ENCODE data around the gene KRTAP12-1. TPM values are rescaled to one million over a fixed set of nuclear protein-coding genes. Genes with fewer than 3 reads are reported as not detected.
"Not testable (repeated sequence)": the region's sequence is repeated elsewhere in the genome, so short reads cannot be mapped to it uniquely, and the experiment has no call there.

Gene KRTAP12-1
- total RNA-seq, 1 experiment from 2014 or later: not detected

DNA sequence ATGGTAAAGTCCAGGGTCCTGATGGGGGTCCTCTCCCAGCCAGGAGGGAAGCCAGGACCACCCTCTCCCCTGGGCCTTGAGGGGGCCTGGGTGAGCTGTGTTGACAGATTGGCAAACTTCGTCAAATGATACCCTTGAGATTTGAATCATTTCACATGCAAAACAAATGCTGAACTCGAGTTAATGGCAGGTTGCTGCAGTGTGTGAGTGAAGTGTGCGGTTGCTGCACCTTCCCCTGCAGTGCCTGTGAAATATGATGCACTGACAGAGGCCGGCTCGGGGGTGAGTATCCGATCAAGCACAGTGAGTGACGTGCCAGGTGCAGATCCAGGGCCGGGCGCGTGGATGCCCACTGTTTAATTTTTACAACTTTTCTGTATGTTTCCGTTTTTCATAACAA, 5.7 kb upstream of the KRTAP12-1 start:
- no peaks in the 10 kb centered on the region; the same call in 1 of the 2 replicates for H4K20me1 ChIP-seq (ENCODE audit: insufficient read depth, low read depth, low read length)
- peak; percentile 70 for DNase-seq

DNA sequence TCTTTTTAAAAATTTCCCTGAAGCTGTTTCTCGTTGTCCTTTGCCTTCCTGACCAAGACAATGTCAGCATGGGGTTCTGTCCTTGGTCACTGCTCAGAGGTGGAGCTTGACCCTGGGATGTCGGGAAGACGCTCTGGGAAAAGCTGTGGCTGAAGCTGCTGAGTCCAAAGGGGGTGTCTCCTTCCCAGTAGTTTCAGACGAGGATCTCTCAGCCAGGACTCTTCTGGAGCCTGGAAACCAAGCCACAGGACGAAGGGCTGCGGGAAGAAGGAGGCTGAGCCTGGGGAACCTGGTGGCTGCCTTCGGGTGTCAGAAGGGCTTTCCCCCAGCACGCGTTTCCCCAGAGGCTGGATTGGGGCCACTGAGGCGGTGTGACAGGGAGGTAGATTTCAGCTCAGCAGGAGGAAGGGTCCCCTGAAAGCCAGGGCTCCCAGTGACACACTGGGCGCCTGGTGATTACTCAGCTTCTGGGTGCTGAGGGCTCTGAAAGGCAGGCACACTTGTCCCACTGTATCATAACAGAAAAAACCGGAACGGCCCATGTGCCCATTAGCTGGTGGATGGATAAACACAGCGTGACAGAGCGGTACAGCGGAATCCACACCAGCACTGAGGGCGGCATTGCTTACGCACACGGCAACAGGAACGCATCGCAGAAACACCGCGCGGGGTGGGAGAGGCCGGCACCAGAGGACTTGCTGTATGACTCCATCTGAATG, 5.0 kb upstream of the KRTAP12-1 start:
- Histone ChIP-seq H3K27ac (ENCODE audit: low read length) (no peak overlapping the region), H3K79me2 (ENCODE audit: low read length) (no peaks in the 10 kb centered on the region), H3K4me2 (ENCODE audit: low read depth, low read length, poor library complexity, severe bottlenecking) (no peak overlapping the region), H3K36me3 (ENCODE audit: insufficient read depth, low read length) (no peaks in the 10 kb centered on the region), H3K4me3 (ENCODE audit: low read length) (no peak overlapping the region), H2AFZ (ENCODE audit: low read length) (no peak overlapping the region), H3K9me3 (ENCODE audit: low read length) (no peaks in the 10 kb centered on the region), H3K4me1 (ENCODE audit: low read length) (peaks cover 13% of the 10 kb centered on the region), H4K20me1 (ENCODE audit: insufficient read depth, low read depth, low read length) (no peaks in the 10 kb centered on the region; the same call in 1 of the 2 replicates), H3K9ac (ENCODE audit: low read length) (no peak overlapping the region), H3K9me2 (replicated peaks; ENCODE audit: insufficient read depth, low read length) (no peaks in the 10 kb centered on the region), H3K27me3 (ENCODE audit: low read length) (no peaks in the 10 kb centered on the region)
- DNase-seq: no peak

More for the DNA sequence above, 5.7 kb upstream of the KRTAP12-1 start:
- H3K27me3 ChIP-seq (ENCODE audit: low read length): no peaks in the 10 kb centered on the region
- no peaks in the 10 kb centered on the region for H3K9me2 ChIP-seq (replicated peaks; ENCODE audit: insufficient read depth, low read length)
- H3K36me3 ChIP-seq (ENCODE audit: insufficient read depth, low read length): no peaks in the 10 kb centered on the region
- peaks cover 13% of the 10 kb centered on the region for H3K4me1 ChIP-seq (ENCODE audit: low read length)
- no peak overlapping the region for H3K4me3 ChIP-seq (ENCODE audit: low read length)
- no peaks in the 10 kb centered on the region for H3K79me2 ChIP-seq (ENCODE audit: low read length)
- H3K9ac ChIP-seq (ENCODE audit: low read length): no peak overlapping the region
- no peak overlapping the region for H2AFZ ChIP-seq (ENCODE audit: low read length)
- peak overlapping the region; percentile 16 for H3K4me2 ChIP-seq (ENCODE audit: low read depth, low read length, poor library complexity, severe bottlenecking)
- no peaks in the 10 kb centered on the region for H3K9me3 ChIP-seq (ENCODE audit: low read length)
- no peak overlapping the region for H3K27ac ChIP-seq (ENCODE audit: low read length)

DNA sequence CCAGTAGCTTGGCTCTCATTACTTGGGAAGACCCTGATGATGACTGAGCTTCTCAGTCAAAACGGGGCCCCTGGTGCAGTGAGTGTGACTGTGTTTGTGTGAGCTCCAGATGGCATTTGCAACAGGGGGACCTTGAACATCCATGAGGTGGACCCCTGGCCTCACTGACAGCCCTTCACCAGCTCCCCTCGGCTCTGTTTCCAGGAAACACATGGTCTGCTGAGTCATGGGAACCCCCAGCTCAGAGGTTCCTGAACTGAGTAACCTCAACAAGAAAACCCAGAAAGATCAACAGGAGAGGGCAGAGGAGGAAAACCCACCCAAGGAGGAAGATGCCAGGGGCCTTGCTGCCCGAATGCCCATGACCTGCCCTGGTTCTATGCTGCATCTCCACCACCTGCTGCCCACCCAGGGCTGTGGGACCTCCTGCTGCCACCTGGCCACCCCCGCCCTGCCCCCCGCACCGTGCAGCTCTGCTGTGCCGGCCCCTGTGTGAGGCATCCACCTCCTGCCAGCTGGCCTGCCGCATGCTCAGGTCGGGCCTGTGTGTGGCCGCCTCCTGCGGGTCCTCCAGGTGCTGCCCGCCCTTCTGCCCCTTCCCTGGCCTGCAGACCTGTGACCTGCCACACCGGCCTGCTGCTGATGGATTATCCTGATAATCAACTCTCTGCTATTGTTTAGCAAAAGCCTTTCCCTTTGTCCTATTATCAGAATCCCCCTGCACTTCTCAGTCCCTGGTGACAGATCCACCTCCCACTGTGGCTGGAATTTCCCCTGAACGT, 4.2 kb upstream of the KRTAP12-1 start:
- Histone ChIP-seq H3K27ac (ENCODE audit: low read length) (no peak overlapping the region), H3K79me2 (ENCODE audit: low read length) (no peaks in the 10 kb centered on the region), H2AFZ (ENCODE audit: low read length) (no peak overlapping the region), H3K9ac (ENCODE audit: low read length) (no peak overlapping the region), H3K9me3 (ENCODE audit: low read length) (no peaks in the 10 kb centered on the region), H3K27me3 (ENCODE audit: low read length) (no peaks in the 10 kb centered on the region), H3K4me1 (ENCODE audit: low read length) (peaks cover 13% of the 10 kb centered on the region), H3K4me2 (ENCODE audit: low read depth, low read length, poor library complexity, severe bottlenecking) (no peak overlapping the region), H3K9me2 (replicated peaks; ENCODE audit: insufficient read depth, low read length) (no peaks in the 10 kb centered on the region), H3K4me3 (ENCODE audit: low read length) (no peak overlapping the region), H3K36me3 (ENCODE audit: insufficient read depth, low read length) (no peaks in the 10 kb centered on the region), H4K20me1 (ENCODE audit: insufficient read depth, low read depth, low read length) (no peaks in the 10 kb centered on the region; the same call in 1 of the 2 replicates)
- no peak for DNase-seq

- not testable (repeated sequence) for H4K20me1 ChIP-seq (ENCODE audit: insufficient read depth, low read depth, low read length); H3K27ac ChIP-seq (ENCODE audit: low read length); H3K4me2 ChIP-seq (ENCODE audit: low read depth, low read length, poor library complexity, severe bottlenecking); H3K36me3 ChIP-seq (ENCODE audit: insufficient read depth, low read length); H3K9me3 ChIP-seq (ENCODE audit: low read length); H2AFZ ChIP-seq (ENCODE audit: low read length); H3K4me3 ChIP-seq (ENCODE audit: low read length); H3K9me2 ChIP-seq (replicated peaks; ENCODE audit: insufficient read depth, low read length); H3K27me3 ChIP-seq (ENCODE audit: low read length); H3K79me2 ChIP-seq (ENCODE audit: low read length); DNase-seq; H3K9ac ChIP-seq (ENCODE audit: low read length)
- peaks cover 13% of the 10 kb centered on the region for H3K4me1 ChIP-seq (ENCODE audit: low read length)
Measured at GRCh38 chr21:44685050-44685449, 3.1 kb upstream of the KRTAP12-1 start.

DNA sequence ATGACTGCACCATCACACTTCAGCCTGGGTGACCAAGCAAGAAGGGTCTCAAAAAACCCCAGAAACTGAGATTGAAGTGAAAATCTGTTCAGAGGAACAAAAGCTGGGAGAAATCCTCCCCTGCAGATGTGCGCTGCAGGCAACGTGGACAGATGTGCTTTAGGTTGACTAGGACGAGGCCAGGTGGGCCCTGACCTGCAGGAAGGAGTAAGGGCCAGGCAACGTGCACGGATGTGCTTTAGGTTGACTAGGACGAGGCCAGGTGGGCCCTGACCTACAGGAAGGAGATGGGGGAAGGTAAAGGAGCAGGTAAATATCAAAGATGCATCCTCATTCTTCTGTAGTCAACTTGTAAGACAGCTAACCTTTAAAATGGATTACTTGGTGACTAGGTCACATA, 2.5 kb upstream of the KRTAP12-1 start:
- H3K79me2 ChIP-seq (ENCODE audit: low read length): no peaks in the 10 kb centered on the region
- H3K4me2 ChIP-seq (ENCODE audit: low read depth, low read length, poor library complexity, severe bottlenecking): no peak overlapping the region
- H3K27ac ChIP-seq (ENCODE audit: low read length): no peak overlapping the region
- H3K9ac ChIP-seq (ENCODE audit: low read length): no peak overlapping the region
- H4K20me1 ChIP-seq (ENCODE audit: insufficient read depth, low read depth, low read length): no peaks in the 10 kb centered on the region; the same call in 1 of the 2 replicates
- H3K9me2 ChIP-seq (replicated peaks; ENCODE audit: insufficient read depth, low read length): no peaks in the 10 kb centered on the region
- H3K4me3 ChIP-seq (ENCODE audit: low read length): no peak overlapping the region
- H3K36me3 ChIP-seq (ENCODE audit: insufficient read depth, low read length): no peaks in the 10 kb centered on the region
- no peaks in the 10 kb centered on the region for H3K27me3 ChIP-seq (ENCODE audit: low read length)
- no peak for DNase-seq
- peaks cover 13% of the 10 kb centered on the region for H3K4me1 ChIP-seq (ENCODE audit: low read length)
- no peaks in the 10 kb centered on the region for H3K9me3 ChIP-seq (ENCODE audit: low read length)
- no peak overlapping the region for H2AFZ ChIP-seq (ENCODE audit: low read length)

DNA sequence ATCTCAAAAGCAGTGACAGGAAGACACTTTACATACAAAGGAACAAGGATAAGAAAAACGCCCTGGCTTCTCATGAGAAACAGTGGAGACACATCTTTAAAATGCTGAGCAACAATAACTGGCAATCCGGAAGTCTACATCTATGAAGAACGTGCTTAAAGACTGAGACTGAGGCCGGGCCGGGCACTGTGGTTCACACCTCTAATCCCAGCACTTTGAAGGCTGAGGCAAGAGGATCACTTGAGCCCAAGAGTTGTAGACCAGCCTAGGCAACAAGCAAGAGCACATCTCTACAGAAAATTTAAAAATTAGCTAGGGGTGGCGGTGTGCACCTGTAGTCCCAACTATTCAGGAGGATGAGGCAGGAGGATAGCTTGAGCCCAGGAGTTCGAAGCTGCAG, 2.1 kb upstream of the KRTAP12-1 start:
- no peak overlapping the region for H3K27ac ChIP-seq (ENCODE audit: low read length)
- H3K4me3 ChIP-seq (ENCODE audit: low read length): no peak overlapping the region
- no peaks in the 10 kb centered on the region for H3K27me3 ChIP-seq (ENCODE audit: low read length)
- H4K20me1 ChIP-seq (ENCODE audit: insufficient read depth, low read depth, low read length): no peaks in the 10 kb centered on the region; the same call in 1 of the 2 replicates
- H3K4me2 ChIP-seq (ENCODE audit: low read depth, low read length, poor library complexity, severe bottlenecking): no peak overlapping the region
- H3K4me1 ChIP-seq (ENCODE audit: low read length): peaks cover 13% of the 10 kb centered on the region
- no peak for DNase-seq
- no peak overlapping the region for H3K9ac ChIP-seq (ENCODE audit: low read length)
- H3K79me2 ChIP-seq (ENCODE audit: low read length): no peaks in the 10 kb centered on the region
- no peaks in the 10 kb centered on the region for H3K36me3 ChIP-seq (ENCODE audit: insufficient read depth, low read length)
- no peak overlapping the region for H2AFZ ChIP-seq (ENCODE audit: low read length)
- no peaks in the 10 kb centered on the region for H3K9me2 ChIP-seq (replicated peaks; ENCODE audit: insufficient read depth, low read length)
- no peaks in the 10 kb centered on the region for H3K9me3 ChIP-seq (ENCODE audit: low read length)

- H3K4me1 ChIP-seq (ENCODE audit: low read length): peaks cover 6% of the 10 kb centered on the region
- no peaks in the 10 kb centered on the region for H3K9me2 ChIP-seq (replicated peaks; ENCODE audit: insufficient read depth, low read length)
- no peaks in the 10 kb centered on the region for H3K79me2 ChIP-seq (ENCODE audit: low read length)
- no peak overlapping the region for H2AFZ ChIP-seq (ENCODE audit: low read length)
- no peaks in the 10 kb centered on the region; the same call in 1 of the 2 replicates for H4K20me1 ChIP-seq (ENCODE audit: insufficient read depth, low read depth, low read length)
- no peak overlapping the region for H3K4me3 ChIP-seq (ENCODE audit: low read length)
- H3K9me3 ChIP-seq (ENCODE audit: low read length): no peaks in the 10 kb centered on the region
- DNase-seq: no peak
- no peaks in the 10 kb centered on the region for H3K27me3 ChIP-seq (ENCODE audit: low read length)
- H3K4me2 ChIP-seq (ENCODE audit: low read depth, low read length, poor library complexity, severe bottlenecking): no peak overlapping the region
- no peak overlapping the region for H3K9ac ChIP-seq (ENCODE audit: low read length)
- H3K36me3 ChIP-seq (ENCODE audit: insufficient read depth, low read length): no peaks in the 10 kb centered on the region
- no peak overlapping the region for H3K27ac ChIP-seq (ENCODE audit: low read length)
Measured at GRCh38 chr21:44682580-44683151, 703 bp upstream of the KRTAP12-1 start.

DNA sequence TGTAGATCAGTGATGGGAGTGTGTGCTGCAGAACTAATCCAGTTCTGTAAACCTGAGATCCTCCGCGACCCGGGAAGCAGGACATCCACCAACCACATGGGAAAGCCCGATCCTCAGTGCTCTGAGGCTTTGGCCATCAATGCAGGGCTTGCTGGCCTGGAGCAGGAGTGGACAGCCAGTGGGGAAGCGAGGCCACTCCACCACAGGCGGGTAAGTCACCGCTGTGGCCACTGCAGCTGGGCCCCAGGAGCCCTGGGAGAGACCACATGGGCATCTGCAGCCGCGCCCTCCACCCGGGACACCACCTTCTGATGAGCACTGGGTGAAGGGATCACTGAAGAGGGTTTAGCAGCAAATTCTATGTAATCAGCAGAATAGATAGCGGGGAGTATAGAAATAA, 811 bp downstream of the KRTAP12-1 start:
- no peak overlapping the region for H3K9ac ChIP-seq (ENCODE audit: low read length)
- H3K4me3 ChIP-seq (ENCODE audit: low read length): no peak overlapping the region
- no peaks in the 10 kb centered on the region for H3K9me3 ChIP-seq (ENCODE audit: low read length)

More for the DNA sequence above, 811 bp downstream of the KRTAP12-1 start:
- no peak for DNase-seq
- no peaks in the 10 kb centered on the region for H3K36me3 ChIP-seq (ENCODE audit: insufficient read depth, low read length)
- no peaks in the 10 kb centered on the region for H3K27me3 ChIP-seq (ENCODE audit: low read length)
- no peaks in the 10 kb centered on the region for H4K20me1 ChIP-seq (ENCODE audit: insufficient read depth, low read depth, low read length)
- no peaks in the 10 kb centered on the region for H3K4me1 ChIP-seq (ENCODE audit: low read length)
- H3K4me2 ChIP-seq (ENCODE audit: low read depth, low read length, poor library complexity, severe bottlenecking): no peak overlapping the region
- H3K9me2 ChIP-seq (replicated peaks; ENCODE audit: insufficient read depth, low read length): no peaks in the 10 kb centered on the region
- H2AFZ ChIP-seq (ENCODE audit: low read length): no peak overlapping the region
- H3K79me2 ChIP-seq (ENCODE audit: low read length): no peaks in the 10 kb centered on the region
- no peak overlapping the region for H3K27ac ChIP-seq (ENCODE audit: low read length)
